Measurements from ENCODE around the gene ZSCAN29.

GRCh38 chr15:43330780-43331087 lies 40.1 kb downstream of the ZSCAN29 start:
- TF ChIP-seq, protein P1, sequence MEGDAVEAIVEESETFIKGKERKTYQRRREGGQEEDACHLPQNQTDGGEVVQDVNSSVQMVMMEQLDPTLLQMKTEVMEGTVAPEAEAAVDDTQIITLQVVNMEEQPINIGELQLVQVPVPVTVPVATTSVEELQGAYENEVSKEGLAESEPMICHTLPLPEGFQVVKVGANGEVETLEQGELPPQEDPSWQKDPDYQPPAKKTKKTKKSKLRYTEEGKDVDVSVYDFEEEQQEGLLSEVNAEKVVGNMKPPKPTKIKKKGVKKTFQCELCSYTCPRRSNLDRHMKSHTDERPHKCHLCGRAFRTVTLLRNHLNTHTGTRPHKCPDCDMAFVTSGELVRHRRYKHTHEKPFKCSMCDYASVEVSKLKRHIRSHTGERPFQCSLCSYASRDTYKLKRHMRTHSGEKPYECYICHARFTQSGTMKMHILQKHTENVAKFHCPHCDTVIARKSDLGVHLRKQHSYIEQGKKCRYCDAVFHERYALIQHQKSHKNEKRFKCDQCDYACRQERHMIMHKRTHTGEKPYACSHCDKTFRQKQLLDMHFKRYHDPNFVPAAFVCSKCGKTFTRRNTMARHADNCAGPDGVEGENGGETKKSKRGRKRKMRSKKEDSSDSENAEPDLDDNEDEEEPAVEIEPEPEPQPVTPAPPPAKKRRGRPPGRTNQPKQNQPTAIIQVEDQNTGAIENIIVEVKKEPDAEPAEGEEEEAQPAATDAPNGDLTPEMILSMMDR (IDR thresholded peaks at IDR 0.05), result no peak
- TF ChIP-seq POLR2A (IDR thresholded peaks at IDR 0.05), result no peak

Measured in upper lobe of left lung (tissue), 4 donors.